K562 treated with DMSO at 1 percent for 4 hours (cell line): Measurements from ENCODE around the gene RAB11FIP3. TPM values are rescaled to one million over a fixed set of nuclear protein-coding genes. Genes with fewer than 3 reads are reported as not detected.

ENCODE experiments used
- total RNA-seq: library from RNA; unstranded; fragments of 300-600 nt; gene quantifications from 2 replicates; pipeline ENCODE4 v1.2.3, GENCODE V29; 2022; ENCODE audit not compliant: insufficient read depth

Gene RAB11FIP3, protein sequence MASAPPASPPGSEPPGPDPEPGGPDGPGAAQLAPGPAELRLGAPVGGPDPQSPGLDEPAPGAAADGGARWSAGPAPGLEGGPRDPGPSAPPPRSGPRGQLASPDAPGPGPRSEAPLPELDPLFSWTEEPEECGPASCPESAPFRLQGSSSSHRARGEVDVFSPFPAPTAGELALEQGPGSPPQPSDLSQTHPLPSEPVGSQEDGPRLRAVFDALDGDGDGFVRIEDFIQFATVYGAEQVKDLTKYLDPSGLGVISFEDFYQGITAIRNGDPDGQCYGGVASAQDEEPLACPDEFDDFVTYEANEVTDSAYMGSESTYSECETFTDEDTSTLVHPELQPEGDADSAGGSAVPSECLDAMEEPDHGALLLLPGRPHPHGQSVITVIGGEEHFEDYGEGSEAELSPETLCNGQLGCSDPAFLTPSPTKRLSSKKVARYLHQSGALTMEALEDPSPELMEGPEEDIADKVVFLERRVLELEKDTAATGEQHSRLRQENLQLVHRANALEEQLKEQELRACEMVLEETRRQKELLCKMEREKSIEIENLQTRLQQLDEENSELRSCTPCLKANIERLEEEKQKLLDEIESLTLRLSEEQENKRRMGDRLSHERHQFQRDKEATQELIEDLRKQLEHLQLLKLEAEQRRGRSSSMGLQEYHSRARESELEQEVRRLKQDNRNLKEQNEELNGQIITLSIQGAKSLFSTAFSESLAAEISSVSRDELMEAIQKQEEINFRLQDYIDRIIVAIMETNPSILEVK
- total RNA-seq: 10.8 and 10.9 TPM in 2 replicates

DNA sequence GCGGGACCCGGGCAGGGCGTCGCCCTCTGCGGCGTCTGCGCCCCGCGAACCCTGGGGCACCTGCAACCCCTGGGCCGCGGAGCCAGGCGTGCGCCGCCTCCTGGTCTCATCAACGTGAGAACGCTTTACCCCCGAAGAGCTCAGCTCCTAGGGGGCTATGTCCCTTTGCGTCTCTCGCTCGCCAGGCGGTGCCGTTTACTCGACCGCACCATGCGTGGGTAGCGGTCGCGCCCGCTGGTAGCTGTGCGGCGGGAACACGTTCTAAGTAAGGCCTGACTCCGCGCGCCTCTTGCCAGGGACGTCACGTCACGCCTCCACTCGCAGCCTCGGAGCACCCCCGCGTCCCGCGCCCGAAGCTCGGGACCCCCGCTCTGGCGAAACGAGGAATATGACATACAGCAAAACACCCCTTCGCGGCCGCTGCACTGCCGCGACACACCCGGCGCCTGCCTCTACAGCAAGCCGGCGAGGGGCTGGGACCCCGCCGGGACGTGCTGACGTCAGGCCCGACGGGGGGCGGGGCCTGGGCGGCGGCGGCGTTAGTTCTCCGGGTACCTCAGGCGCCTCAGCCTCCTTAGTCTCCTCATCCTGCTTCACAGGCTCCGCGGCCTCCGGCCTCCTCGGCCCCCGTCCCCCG is at the start of gene RAB11FIP3:
RAB11FIP3 (plus strand) TSS at position 568 of the 637 bp plus-strand sequence. CDS start 358 bp downstream, outside the sequence.

DNA sequence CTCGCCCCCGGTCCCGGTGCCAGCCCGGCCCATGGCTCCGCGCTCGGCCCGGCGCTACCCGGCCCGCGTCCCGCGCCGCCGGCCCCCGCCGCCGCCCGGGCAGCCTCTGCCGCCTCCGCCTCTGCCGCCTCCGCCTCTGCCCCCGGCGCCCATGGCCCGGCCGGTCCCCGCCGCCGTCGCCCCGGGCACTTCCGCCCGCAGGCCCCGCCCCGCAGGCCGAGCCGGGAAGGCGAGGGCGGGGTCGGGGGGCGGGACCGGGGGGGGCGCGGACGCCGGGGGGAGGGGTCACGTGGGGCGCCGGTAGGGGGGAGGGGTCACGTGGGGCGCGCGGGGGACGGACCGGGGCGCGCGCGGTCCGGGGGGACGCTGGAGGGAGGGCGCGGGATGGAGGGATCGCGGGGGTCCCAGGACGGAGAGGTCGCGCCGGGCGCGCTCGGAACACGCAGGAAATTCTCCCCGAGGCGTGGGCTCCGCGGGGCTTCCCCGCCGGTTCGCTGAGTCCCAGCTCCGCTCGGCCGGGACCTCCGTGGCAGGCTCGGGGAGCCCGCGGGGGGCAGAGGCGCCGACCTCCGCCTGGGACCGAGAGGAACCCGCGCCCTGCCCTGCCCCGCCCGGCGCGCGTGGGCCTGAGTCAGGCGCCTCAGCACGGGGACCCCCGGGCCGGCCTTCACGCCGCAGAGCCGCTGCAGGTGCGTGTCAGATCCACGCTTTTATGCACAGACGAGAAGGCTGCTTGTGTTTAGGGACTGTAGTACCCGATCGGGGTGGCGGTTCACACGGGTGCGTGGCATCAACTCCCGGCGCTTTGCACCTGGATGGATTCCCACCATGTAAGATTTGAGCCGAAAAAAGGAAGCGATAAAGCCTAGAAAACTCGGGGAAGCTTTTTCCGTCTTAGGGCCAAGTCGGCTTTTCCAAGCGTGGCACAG is 43.4 kb upstream of the RAB11FIP3 start, which contains the start of gene PGAP6:
PGAP6 (minus strand) TSS at position 190 of the 929 bp plus-strand sequence; CDS start at position 33, 157 bp downstream.

DNA sequence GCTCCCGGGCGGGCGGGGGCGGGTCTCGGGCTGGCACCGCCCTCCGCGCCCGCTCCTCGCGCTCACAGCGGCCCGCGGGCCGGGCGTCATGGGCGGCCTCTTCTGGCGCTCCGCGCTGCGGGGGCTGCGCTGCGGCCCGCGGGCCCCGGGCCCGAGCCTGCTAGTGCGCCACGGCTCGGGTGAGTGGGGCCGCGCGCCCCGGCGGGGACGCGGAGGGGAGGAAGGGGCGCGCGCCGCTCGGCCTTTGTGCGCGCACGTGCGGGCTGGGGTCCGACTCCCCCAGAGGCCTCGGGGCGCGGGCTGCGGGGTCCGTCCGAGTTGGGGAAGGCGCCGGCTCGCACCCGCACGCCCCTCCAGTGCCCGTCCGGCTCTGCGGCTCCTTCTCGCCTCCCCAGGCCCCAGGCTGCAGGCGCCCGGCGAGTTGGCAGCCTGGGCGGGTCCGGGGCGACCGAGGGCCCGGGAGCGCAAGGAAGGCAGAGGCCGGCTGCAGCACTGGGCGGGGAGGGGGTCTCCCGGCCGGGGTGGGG is 28.3 kb upstream of the RAB11FIP3 start, which contains the start of gene NME4:
NME4 (plus strand) TSS at position 65 of the 527 bp plus-strand sequence; CDS start at position 89, 24 bp downstream.

DNA sequence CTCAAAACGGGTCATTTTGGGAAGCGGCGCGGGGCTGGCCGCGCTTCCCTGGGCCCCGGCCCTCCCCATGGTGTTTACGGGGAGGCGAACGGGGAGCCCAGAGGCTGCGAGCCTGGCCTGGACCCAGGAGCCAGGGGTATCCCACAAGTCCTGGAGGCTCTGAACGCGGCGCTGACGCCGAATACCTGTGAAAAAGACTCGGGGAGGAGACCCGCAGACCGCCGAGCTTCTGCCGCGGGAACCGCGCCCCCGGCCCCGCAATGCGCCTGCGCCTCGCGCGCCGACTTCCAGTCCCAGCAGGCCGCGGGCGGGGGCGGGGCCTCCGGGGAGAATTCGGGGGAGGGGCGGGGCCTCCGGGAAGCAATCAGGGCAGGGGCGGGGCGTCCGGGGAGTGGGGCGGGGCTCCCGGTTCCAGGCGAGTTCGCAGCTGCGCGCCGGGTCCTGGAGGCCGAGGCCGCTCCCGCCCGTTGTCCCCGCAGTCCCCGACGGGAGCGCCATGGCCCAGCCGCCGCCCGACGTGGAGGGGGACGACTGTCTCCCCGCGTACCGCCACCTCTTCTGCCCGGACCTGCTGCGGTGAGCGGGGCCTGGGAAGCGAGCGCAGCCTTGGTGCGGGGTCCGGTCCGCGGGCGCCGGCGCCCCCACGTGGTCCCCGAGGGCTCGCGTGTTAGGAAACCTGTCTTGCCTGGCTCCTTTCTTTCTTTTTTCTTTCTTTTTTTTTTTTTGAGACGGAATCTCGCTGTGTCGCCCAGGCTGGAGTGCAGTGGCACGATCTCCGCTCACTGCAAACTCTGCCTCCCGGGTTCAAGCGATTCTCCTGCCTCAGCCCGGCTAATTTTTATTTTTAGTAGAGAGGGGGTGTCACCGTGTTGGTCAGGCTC is 23.7 kb upstream of the RAB11FIP3 start, which contains the start of gene DECR2:
DECR2 (plus strand) TSS at position 418 of the 881 bp plus-strand sequence; CDS start at position 497, 79 bp downstream.

DNA sequence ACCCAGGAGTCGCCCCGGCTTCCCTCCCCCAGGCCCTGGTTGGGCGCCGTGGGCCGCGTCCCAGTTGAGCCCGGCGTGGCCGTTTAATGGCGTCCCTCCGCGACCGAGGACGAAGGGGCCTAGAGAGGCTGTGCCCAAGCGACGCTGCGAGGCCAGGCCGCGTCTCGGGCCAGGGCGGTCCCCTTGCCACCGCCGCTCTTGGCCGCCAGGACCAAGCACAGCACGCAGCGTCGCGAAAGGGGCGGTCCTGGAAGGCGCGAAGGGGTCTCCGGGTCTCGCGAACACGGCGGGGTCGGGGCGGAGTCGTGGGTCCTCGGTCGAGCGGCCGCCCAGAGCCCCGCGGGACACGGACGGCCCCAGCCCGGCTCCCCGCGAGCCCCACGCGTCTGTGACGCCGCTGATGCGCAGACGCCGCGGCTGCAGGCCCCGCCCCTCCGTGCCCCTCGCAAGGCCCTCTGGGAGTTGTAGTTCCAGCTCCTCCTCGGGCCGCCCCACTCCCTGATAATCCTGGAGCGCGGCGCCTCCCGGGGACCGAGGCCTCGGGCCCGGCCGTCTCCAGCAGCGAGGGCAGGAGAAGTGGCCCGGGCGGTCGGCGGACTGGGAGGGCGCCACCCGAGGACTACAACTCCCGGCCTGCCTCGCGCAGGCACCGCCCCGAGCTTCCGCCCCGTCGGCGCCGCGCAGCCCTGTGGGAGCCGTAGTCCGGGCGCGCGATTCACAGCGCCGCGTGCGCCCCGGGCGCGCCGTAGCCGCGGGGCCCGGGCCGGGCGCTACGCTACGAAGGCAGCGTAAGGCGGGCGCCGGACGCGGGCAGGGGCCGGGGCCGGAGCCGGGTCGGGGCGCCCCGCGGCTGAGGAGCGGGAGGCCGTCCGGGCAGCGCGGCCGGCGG is 101.8 kb downstream of the RAB11FIP3 start, which contains the start of gene CAPN15:
CAPN15 (plus strand) TSS at position 698 of the 889 bp plus-strand sequence. CDS start 19,127 bp downstream, outside the sequence.

DNA sequence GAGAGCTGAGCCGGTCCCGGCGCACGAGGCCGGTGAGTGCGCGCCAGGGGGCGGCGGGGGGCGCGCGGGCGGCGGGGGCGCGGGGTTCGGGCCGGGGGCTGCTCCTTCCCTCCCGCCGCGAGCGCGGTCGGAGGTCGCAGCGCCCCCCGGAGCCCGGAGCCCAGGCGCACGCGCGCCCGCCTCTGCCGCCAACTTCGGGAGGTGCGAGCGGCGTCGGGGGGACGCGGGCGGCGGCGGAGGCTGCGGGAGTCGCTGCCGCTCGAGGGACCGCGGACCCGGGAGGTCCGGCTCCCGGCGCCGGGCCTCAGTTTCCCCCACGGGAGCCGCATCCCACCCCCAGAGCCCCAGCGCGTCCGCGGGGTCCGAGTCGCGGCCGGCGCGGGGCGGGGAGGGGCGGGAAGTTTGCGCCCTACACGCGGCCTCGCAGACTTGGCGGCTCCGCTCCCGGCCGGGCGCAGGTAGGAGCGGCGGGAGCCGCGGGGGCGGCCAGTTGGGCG is 134.8 kb downstream of the RAB11FIP3 start, which contains the start of gene PRR35:
PRR35 (plus strand) TSS at position 191 of the 497 bp plus-strand sequence. CDS start 2,901 bp downstream, outside the sequence.

DNA sequence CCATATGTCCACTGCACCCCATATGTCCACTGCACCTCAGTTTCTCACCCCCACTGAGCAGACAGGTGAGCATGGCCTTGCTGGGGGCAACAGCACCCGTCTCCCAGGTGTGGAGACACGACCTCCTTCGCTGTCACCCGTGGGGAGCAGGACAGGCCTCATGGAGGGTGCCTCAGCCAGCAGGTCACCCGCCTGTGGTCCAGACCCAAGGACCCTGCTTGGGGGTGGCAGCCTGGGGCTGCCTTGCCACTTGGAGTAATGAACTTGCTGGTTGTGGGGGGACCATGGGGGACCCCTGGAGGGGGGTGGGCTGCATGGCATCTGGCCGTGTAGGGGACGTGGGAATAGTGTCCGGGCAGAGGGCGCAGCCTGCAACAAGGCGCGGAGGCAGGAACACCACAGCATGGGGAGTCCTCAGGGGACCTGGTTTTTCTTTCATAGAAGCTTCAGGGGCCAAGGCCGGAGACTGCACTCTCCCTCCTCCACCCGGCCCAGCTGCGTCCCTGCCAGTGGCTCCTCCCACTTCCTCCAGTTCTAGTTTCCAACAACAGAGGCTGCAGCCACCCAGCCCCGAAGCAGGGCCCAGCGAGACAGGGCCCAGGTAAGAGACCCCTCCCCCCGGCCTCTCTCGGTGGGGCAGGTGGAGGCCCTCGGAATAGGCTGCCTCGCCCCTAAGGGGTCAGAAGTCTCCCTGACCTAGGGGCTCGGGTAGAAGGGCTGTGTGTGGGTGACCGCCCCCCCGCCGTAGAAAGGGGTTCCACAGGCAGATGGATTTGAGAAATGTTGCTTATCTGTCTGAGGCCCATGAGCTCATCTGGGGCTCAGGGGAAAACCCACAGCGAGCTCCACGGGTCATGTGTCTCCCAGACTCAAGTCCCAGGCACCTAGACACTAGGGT is 141.3 kb downstream of the RAB11FIP3 start, which contains the start of gene NHLRC4:
NHLRC4 (plus strand) TSS at position 531 of the 898 bp plus-strand sequence. CDS start 1,043 bp downstream, outside the sequence.

DNA sequence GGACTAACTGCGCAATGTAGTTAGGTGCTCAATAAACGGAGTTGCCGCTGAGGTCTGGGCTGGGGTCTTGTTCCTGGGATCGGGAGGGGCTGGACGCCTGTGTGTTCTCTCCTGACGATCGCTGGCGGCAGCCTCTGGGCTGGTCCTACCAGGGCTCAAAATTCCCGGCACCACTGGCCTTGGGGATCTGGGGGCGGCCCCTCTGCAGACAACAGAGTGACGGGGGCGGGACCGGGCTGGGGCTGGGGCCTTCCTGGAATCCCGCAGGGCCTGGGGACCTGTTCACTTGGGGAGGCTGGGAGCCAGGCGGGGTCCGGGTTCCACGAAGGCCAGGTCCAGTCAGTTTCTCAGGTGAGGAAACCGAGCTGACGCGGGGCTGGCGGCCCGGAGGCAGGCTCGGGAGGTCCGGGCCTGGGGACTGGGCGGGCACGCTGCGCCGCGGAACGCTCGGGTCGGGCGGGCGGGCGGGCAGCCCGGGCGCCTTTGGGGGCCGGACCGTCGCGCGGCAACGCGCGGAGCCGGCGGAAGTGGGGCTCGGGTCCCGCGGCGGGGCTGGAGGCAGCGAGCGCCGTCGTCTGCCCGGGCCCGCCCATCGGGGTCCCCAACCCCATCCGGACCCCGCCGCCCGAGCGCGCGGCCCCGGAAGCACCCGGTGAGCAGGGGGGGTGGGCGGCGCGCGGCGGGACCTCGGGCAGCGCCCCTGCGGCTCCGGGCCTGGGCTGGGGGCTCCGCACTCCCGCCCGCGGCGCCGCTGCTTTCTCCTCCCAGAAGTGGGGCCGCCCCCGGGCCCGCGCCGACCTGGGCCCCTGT is 144.2 kb downstream of the RAB11FIP3 start, which contains the start of gene PIGQ:
PIGQ (plus strand) TSS at position 524 of the 810 bp plus-strand sequence. CDS start 4,107 bp downstream, outside the sequence.

Other genes with a start within 250 kb of the RAB11FIP3 start
- gene HBA1, start 249.0 kb upstream of the RAB11FIP3 start, total RNA-seq: 686 and 796 TPM in 2 replicates
- gene HBQ1, start 245.2 kb upstream of the RAB11FIP3 start, total RNA-seq: 73.8 and 75.2 TPM in 2 replicates
- 28.5 and 37.4 TPM in 2 replicates for gene LUC7L, start 196.2 kb upstream of the RAB11FIP3 start, total RNA-seq
- gene FAM234A, start 190.8 kb upstream of the RAB11FIP3 start, total RNA-seq: 74.0 and 87.1 TPM in 2 replicates
- gene RGS11, start 149.7 kb upstream of the RAB11FIP3 start, total RNA-seq: not detected in 2 replicates
- gene ARHGDIG, start 145.1 kb upstream of the RAB11FIP3 start, total RNA-seq: not detected in 2 replicates
- gene PDIA2, start 142.5 kb upstream of the RAB11FIP3 start, total RNA-seq: not detected in 2 replicates
- 34.9 and 37.3 TPM in 2 replicates for gene AXIN1, start 72.9 kb upstream of the RAB11FIP3 start, total RNA-seq
- gene MRPL28, start 55.1 kb upstream of the RAB11FIP3 start, total RNA-seq: 104 and 108 TPM in 2 replicates
- 102 and 116 TPM in 2 replicates for gene PGAP6, start 43.7 kb upstream of the RAB11FIP3 start, total RNA-seq
- gene NME4, start 28.4 kb upstream of the RAB11FIP3 start, total RNA-seq: 226 and 252 TPM in 2 replicates
- 33.8 and 38.1 TPM in 2 replicates for gene DECR2, start 23.8 kb upstream of the RAB11FIP3 start, total RNA-seq
- 55.1 and 67.7 TPM in 2 replicates for gene CAPN15, start 102.1 kb downstream of the RAB11FIP3 start, total RNA-seq
- not detected in 2 replicates for gene PRR35, start 134.7 kb downstream of the RAB11FIP3 start, total RNA-seq
- gene NHLRC4, start 141.4 kb downstream of the RAB11FIP3 start, total RNA-seq: 4.3 and 5.8 TPM in 2 replicates
- gene PIGQ, start 144.3 kb downstream of the RAB11FIP3 start, total RNA-seq: 36.7 and 38.3 TPM in 2 replicates
- 25.1 and 27.0 TPM in 2 replicates for gene RAB40C, start 164.4 kb downstream of the RAB11FIP3 start, total RNA-seq
- gene WFIKKN1, start 205.3 kb downstream of the RAB11FIP3 start, total RNA-seq: 8.4 and 9.7 TPM in 2 replicates
- gene METTL26, start 210.7 kb downstream of the RAB11FIP3 start, total RNA-seq: 176 and 186 TPM in 2 replicates
- 83.7 and 110 TPM in 2 replicates for gene MCRIP2, start 216.2 kb downstream of the RAB11FIP3 start, total RNA-seq
- 3.4 and 4.8 TPM in 2 replicates for gene WDR90, start 223.7 kb downstream of the RAB11FIP3 start, total RNA-seq
- 128 and 154 TPM in 2 replicates for gene RHOT2, start 242.5 kb downstream of the RAB11FIP3 start, total RNA-seq